IPS-18a (cell line): ENCODE results near the gene G3BP1.

Source experiments
- H3K27ac ChIP-seq: one replicate; pipeline ENCODE4 v1.5.1; 2013; ENCODE audit warnings: low read length
- H3K27me3 ChIP-seq: one replicate; pipeline ENCODE4 v1.6.1; 2013; ENCODE audit warnings: mild to moderate bottlenecking, low read length; ENCODE audit not compliant: control insufficient read depth, insufficient read depth
- H3K36me3 ChIP-seq: one replicate; pipeline ENCODE4 v1.6.1; 2013; ENCODE audit warnings: low read depth, low read length; ENCODE audit not compliant: control insufficient read depth
- H3K4me1 ChIP-seq: one replicate; pipeline ENCODE4 v1.6.1; 2013; ENCODE audit warnings: low read depth, low read length; ENCODE audit not compliant: control insufficient read depth
- H3K4me3 ChIP-seq: one replicate; pipeline ENCODE4 v1.5.1; 2013; ENCODE audit warnings: low read length
- H3K9ac ChIP-seq: one replicate; pipeline ENCODE4 v1.6.1; 2013; ENCODE audit warnings: mild to moderate bottlenecking, low read length, moderate library complexity
- H3K9me3 ChIP-seq: one replicate; pipeline ENCODE4 v1.6.1; 2013; ENCODE audit warnings: low read depth, low read length; ENCODE audit not compliant: control insufficient read depth

The G3BP1 gene

DNA sequence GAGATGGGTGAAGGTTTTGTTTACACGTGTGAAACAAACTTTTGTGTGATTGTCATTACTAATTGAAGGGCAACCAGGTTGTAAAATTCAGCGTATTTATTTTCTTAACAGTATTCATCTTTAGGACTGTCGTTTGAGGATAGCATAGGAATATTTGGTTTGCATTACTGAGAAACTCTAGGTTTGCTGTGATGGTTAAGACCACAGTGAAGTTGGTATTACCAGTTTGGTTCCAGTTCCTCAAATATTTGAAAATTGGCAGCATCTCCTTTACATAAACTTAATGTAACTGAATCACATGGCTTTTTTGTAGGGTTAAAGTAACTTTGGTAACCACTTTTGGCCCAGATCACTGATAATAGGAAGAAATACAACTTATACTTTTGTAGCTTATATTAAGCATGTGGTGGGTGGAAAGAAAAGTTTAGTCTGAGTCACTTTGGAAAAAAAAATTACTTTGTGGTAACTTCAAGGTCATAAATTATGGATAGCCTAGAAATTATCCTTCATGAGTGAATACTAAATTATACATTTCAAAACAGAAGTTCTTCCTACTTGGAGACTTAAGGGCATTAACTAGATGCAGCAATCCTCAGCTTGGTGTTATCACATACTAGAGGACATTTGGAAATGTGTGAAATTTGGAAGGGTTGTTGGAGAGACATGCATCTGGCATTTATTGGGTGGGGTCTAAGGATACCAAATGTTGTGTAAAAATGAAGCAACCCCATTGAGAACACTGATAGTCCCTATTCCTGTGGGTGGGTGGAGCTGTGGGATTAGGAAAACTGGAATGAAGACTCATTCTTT, 33.9 kb downstream of the G3BP1 start:
- Histone ChIP-seq H3K4me1 (no peaks in the 10 kb centered on the region), H3K9me3 (no peaks in the 10 kb centered on the region), H3K9ac (no peak overlapping the region), H3K27ac (no peak overlapping the region), H3K27me3 (no peaks in the 10 kb centered on the region), H3K4me3 (no peak overlapping the region), H3K36me3 (peaks cover 89% of the 10 kb centered on the region)

DNA sequence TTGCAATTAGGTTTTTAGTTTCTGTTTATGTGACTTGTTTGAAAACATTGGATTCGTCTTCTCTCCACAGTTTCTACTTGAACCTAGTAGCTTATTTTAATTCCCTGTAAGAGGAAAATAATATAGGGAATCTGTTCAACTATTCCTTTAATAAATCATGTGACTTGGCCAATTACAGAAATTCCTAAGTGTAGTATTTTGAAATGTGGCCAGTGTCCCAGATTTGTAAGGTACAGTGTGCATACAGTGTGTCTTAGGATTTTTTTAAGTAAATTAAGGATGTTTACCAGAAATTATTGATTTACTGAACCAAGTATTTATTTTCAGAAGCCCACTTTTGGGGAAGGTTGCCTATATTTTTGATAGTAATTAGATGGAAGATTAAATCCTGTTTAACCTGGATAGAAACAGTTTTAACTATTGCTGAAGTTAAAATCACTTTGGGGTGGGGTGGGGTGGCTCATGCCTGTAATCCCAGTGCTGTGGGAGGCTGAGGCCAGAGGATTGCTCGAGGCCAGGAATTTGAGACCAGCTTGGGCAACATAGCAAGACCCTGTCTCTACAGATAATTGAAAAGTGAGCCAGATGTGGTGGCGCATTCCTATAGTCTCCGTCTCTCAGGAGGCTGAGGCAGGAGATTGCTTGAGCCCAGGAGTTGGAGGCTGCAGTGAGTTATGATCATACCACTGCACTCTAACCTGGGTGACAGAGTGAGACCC, 36.9 kb downstream of the G3BP1 start:
- Histone ChIP-seq H3K9me3 (no peaks in the 10 kb centered on the region), H3K4me1 (no peaks in the 10 kb centered on the region), H3K27ac (no peak overlapping the region), H3K4me3 (no peak overlapping the region), H3K36me3 (peaks cover 91% of the 10 kb centered on the region), H3K27me3 (no peaks in the 10 kb centered on the region), H3K9ac (no peak overlapping the region)

DNA sequence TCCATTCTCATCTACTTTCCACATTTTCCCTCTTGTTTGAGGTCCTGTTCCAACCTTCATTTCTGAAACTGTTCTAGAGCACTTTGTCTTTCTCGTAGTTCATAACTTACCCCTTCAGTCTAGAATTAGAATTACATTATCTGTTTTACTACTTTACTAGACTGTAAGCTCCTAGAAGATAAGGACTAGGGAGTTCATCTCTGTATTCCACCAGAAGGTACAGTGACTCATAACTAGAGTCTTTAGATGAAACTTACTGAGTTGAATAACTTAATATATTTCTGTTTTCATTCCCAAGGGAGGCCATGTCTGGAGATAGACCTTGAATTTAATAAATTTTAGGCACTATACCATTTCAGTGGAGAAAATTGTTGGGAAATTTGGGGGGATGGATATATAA, 38.7 kb downstream of the G3BP1 start:
- Histone ChIP-seq H3K4me3 (no peak overlapping the region), H3K4me1 (no peaks in the 10 kb centered on the region), H3K27ac (no peak overlapping the region), H3K27me3 (no peaks in the 10 kb centered on the region), H3K36me3 (peaks cover 84% of the 10 kb centered on the region), H3K9ac (no peak overlapping the region), H3K9me3 (no peaks in the 10 kb centered on the region)

DNA sequence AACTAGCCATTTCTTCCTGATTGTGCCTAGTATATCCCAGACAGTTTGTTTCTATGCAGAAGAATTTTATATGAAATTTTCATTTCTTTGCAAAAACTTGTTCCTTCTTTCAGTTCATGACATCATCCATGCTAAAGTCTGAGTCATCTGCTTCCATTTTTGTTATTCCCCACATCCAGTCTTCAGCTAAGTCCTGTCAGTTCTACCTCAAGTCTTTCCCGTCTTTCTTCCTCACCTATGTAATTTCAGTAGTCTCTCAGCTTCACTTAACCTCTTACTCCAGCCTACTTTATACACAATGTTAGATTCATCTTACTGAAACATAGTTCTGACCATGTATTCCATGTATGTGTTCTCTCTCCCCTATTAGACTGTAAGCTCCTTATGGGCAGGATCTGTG, 39.1 kb downstream of the G3BP1 start:
- Histone ChIP-seq H3K36me3 (peaks cover 80% of the 10 kb centered on the region), H3K27ac (no peak overlapping the region), H3K9me3 (no peaks in the 10 kb centered on the region), H3K9ac (no peak overlapping the region), H3K4me1 (no peaks in the 10 kb centered on the region), H3K4me3 (no peak overlapping the region), H3K27me3 (no peaks in the 10 kb centered on the region)

DNA sequence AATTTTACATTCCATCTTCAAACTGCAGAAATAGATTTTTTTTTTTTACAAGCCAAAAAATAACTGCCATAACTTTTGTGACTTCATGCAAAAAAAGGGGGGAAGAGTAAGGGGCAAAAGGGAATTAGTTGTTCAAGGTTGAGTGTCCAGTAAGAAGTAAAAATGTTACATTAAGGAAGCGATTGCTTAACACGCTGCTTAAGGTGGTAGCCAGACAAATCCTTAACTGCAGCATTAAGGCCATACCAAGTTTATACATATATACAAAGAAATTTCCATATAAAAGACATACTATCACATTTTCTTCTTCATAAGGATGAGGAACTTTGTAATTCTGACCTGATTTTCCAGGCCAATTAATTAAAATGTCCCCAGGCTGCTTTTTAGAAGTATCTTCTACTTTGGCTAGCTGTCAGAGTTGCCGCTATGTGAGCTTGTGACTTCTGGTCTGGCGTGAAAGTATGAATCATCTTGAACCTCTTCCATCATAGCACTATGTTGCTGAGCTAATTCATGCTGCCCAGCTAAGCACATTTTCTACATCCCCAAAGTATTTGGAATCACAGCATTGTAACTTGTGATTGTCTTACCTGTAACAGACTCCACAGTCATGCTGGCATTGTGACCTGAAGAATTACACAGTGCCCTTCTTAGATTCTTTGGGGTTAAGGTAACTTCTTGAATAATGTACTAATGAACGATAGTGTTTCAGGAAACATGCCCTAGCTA, 40.0 kb downstream of the G3BP1 start:
- no peak overlapping the region for H3K27ac ChIP-seq
- H3K4me3 ChIP-seq, result no peak overlapping the region
- no peaks in the 10 kb centered on the region for H3K27me3 ChIP-seq
- H3K9me3 ChIP-seq, result no peaks in the 10 kb centered on the region
- no peak overlapping the region for H3K9ac ChIP-seq
- H3K36me3 ChIP-seq, result peaks cover 73% of the 10 kb centered on the region
- no peaks in the 10 kb centered on the region for H3K4me1 ChIP-seq

DNA sequence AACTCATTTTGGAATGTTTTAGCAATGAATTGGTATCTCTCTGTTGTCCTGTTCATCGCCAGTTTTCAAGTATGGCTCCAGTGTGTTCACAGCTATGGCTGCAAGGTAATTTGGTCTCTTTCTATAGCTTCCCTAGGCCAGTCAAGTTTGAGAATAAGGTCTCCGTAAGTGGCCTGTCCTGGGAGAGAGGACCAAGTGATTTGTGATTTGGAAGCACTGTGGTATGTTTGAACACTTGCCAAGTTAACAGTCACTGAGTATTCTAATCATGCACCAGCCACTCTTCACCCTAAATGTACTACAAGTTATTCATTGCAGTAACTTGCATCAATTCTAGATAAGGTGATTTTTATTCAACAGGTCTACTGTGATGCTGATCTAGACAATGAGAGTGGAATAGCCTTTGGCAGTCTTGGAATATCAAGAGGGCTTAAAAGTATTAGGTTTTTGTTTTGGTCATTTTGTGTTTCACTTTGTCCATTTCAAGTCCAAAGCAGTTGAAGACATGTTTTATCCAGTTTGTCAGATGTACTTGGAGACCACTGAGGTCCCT, 41.1 kb downstream of the G3BP1 start:
- H3K27me3 ChIP-seq, result no peaks in the 10 kb centered on the region
- no peaks in the 10 kb centered on the region for H3K9me3 ChIP-seq
- H3K27ac ChIP-seq, result no peak overlapping the region
- no peaks in the 10 kb centered on the region for H3K4me1 ChIP-seq
- H3K9ac ChIP-seq, result no peak overlapping the region
- no peak overlapping the region for H3K4me3 ChIP-seq
- peaks cover 63% of the 10 kb centered on the region for H3K36me3 ChIP-seq

DNA sequence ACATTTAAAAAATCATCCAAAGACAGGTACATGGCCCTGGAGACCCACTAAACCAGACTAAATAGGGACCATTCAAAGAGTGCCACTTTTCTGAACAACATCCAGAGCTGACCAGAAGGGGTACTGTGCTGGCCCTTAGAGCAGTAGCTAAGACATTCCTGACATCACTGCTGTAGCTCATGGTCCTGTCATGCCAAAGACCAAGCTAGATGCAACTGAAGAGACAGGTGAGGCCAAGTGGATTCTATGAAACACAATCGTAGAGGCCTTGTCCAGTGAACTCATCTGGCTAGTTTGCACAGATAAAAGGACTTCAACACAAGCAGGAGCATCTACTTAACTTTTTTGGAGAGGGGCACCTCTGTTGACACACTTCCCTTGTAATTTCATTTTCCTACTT, 43.3 kb downstream of the G3BP1 start:
- no peaks in the 10 kb centered on the region for H3K9me3 ChIP-seq
- H3K27ac ChIP-seq, result no peak overlapping the region
- no peak overlapping the region for H3K4me3 ChIP-seq
- peaks cover 45% of the 10 kb centered on the region for H3K36me3 ChIP-seq
- H3K9ac ChIP-seq, result no peak overlapping the region
- no peaks in the 10 kb centered on the region for H3K27me3 ChIP-seq
- H3K4me1 ChIP-seq, result no peaks in the 10 kb centered on the region

DNA sequence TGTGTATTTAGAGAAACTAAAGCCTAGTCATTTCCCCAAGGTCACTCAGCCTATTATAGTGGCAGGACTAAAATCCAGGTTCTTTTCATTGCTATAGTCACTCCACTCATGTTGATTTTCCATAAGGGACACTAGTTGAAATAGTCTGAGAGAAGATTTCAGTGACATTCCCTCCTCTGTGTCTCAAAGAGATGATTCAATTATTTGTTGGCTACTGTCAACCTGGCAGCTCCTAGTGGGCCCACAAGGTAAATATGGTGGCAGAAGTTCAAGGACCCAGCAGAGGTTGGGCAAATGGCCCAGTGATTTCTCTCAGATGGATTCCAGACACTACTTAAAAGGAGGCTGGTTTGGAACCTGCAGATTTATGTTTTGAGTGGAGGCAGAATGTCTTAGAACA, 48.1 kb downstream of the G3BP1 start:
- H3K9ac ChIP-seq, result no peak overlapping the region
- no peak overlapping the region for H3K27ac ChIP-seq
- peaks cover under 1% of the 10 kb centered on the region for H3K36me3 ChIP-seq
- H3K27me3 ChIP-seq, result no peaks in the 10 kb centered on the region
- H3K4me3 ChIP-seq, result no peak overlapping the region
- no peaks in the 10 kb centered on the region for H3K9me3 ChIP-seq
- no peaks in the 10 kb centered on the region for H3K4me1 ChIP-seq

DNA sequence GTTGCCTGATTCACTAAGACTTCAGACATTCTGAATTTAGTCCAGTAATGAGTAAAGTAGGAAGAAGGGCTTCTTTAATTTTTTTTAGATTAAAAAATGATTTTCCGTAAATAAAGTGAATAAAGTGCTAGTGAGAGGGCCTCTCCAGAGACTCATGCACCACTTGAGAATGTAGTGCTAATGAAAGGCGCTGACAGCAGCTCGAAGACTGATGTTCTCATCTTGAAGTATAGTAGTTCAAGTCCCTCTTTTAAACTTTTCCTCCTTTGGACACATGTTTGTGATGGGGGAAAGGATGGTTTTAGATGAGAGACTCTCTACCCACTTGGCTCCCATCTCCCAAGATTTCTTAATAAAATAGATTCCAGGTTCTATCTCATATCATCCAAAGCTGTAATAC, 48.5 kb downstream of the G3BP1 start:
- H3K36me3 ChIP-seq, result no peaks in the 10 kb centered on the region
- H3K27ac ChIP-seq, result no peak overlapping the region
- H3K9ac ChIP-seq, result no peak overlapping the region
- H3K4me3 ChIP-seq, result no peak overlapping the region
- H3K27me3 ChIP-seq, result no peaks in the 10 kb centered on the region
- H3K4me1 ChIP-seq, result no peaks in the 10 kb centered on the region
- H3K9me3 ChIP-seq, result no peaks in the 10 kb centered on the region

DNA sequence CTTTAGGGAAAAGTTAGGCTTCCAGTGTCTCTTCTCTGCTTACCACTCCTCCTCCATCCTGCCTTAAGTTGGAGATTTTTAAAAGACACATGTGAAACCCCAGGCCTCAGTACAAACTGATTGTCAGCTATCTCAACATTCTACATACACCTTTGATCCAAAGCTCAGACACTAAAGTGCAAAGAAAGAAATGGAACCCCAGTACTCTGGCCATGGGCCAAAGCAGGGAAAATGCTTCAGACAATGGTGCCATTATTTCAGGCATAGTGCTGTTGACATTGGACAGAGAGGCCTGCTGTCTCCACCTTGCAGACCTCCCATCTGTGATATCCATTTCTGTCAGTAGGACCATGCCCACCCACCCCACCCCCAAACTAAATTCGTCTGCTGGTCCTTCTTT, 49.1 kb downstream of the G3BP1 start:
- Histone ChIP-seq H3K4me3 (no peak overlapping the region), H3K4me1 (peaks cover 5% of the 10 kb centered on the region), H3K27me3 (no peaks in the 10 kb centered on the region), H3K27ac (no peak overlapping the region), H3K9ac (no peak overlapping the region), H3K36me3 (no peaks in the 10 kb centered on the region), H3K9me3 (no peaks in the 10 kb centered on the region)

DNA sequence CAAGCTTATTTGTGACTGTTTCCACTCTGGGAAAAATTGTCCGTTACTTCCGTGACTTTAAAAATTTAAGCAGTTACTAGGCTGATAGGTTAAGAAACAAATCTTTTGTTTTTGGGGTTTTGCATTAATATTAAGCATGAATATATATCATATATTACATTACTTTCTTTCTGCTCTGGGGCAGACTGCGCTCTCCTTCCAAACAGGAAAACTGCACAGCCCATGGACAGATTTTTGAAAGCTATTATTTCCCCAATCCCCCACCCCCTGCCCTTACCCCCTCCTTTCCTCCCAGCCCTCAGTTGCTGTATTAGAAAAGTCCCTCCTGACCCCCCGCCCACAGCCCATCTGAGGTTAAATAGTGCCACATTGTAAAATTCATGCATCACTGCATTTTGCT, 50.4 kb downstream of the G3BP1 start:
- Histone ChIP-seq H3K9ac (no peak overlapping the region), H3K4me1 (peaks cover 5% of the 10 kb centered on the region), H3K9me3 (no peaks in the 10 kb centered on the region), H3K36me3 (no peaks in the 10 kb centered on the region), H3K27ac (no peak overlapping the region), H3K4me3 (no peak overlapping the region), H3K27me3 (no peaks in the 10 kb centered on the region)
